ENCODE results near the gene ZMPSTE24. TPM values are rescaled to one million over a fixed set of nuclear protein-coding genes. Genes with fewer than 3 reads are reported as not detected.
"Not testable (repeated sequence)": the region's sequence is repeated elsewhere in the genome, so short reads cannot be mapped to it uniquely, and the experiment has no call there.

The ZMPSTE24 gene
- total RNA-seq = 10 to 100 TPM; 29.5 to 30.5 TPM

- ChIA-PET POLR2A (interaction anchor here (0.8 to 1.8 kb wide), 7 partner anchors 16 to 218 kb away, joined by 3 to 8 read pairs (median 4); partner anchors contain the start of gene CAP1), CTCF (interaction anchor here (0.7 to 5.0 kb wide), 3 partner anchors 57 to 95 kb away, joined by 3 to 21 read pairs (median 3); no protein-coding TSS in a partner anchor)
- Mint-ChIP-seq H3K27me3 (no peaks in the 10 kb centered on the region), H3K4me3 (peak within 1 kb of the TSS; percentile 86), H3K27ac (peak within 1 kb of the TSS; percentile 97), H3K9me3 (no peaks in the 10 kb centered on the region), H3K4me1 (ENCODE audit: low read depth) (peaks cover 54% of the 10 kb centered on the region), H3K36me3 (peaks cover 33% of the 10 kb centered on the region)
- DNase-seq = peak; percentile 98
- intact Hi-C loops (cut with micrococcal nuclease) = loop anchor here (1.0 to 5.0 kb wide), 6 partner anchors 17 to 216 kb away; partner anchors contain the start of genes CAP1, COL9A2 and ZFP69B
Measured at GRCh38 chr1:40257688-40258444, at the start of gene ZMPSTE24. ZMPSTE24 (plus strand) TSS chr1:40258236; CDS start chr1:40258272, 36 bp downstream.

GRCh38 chr1:40210511-40211204 lies 47.4 kb upstream of the ZMPSTE24 start:
- ChIA-PET CTCF (interaction anchor here (1.0 to 1.1 kb wide), 2 partner anchors 104 to 128 kb away, joined by 3 to 4 read pairs; no protein-coding TSS in a partner anchor), POLR2A (no interaction called here)
- peaks cover 11% of the 10 kb centered on the region for H3K4me1 Mint-ChIP-seq (ENCODE audit: low read depth)
- H3K9me3 Mint-ChIP-seq = no peaks in the 10 kb centered on the region
- no peak overlapping the region for H3K27ac Mint-ChIP-seq
- H3K4me3 Mint-ChIP-seq = no peak overlapping the region
- H3K36me3 Mint-ChIP-seq = peaks cover 35% of the 10 kb centered on the region
- no peak for DNase-seq
- intact Hi-C loops (cut with micrococcal nuclease) = no loop called here
- no peaks in the 10 kb centered on the region for H3K27me3 Mint-ChIP-seq

GRCh38 chr1:40218333-40218732 lies 39.7 kb upstream of the ZMPSTE24 start:
- DNase-seq = no peak
- Mint-ChIP-seq H3K4me3 (no peak overlapping the region), H3K27ac (no peak overlapping the region), H3K4me1 (ENCODE audit: low read depth) (peaks cover 31% of the 10 kb centered on the region), H3K36me3 (peaks cover 19% of the 10 kb centered on the region), H3K27me3 (no peaks in the 10 kb centered on the region), H3K9me3 (no peaks in the 10 kb centered on the region)
- CTCF ChIA-PET = interaction anchor here (1.1 to 1.3 kb wide), 2 partner anchors 65 to 121 kb away, joined by 5 read pairs; no protein-coding TSS in a partner anchor
- intact Hi-C loops (cut with micrococcal nuclease) = no loop called here
- POLR2A ChIA-PET = no interaction called here

- H3K4me3 Mint-ChIP-seq, CTCF ChIA-PET, H3K27ac Mint-ChIP-seq, H3K9me3 Mint-ChIP-seq, DNase-seq, H3K27me3 Mint-ChIP-seq: not testable (repeated sequence)
- Mint-ChIP-seq H3K36me3 (peaks cover 19% of the 10 kb centered on the region), H3K4me1 (ENCODE audit: low read depth) (peaks cover 30% of the 10 kb centered on the region)
- POLR2A ChIA-PET = interaction anchor here (0.6 kb wide), 1 partner anchor 48 kb away, joined by 3 read pairs; no protein-coding TSS in a partner anchor
- intact Hi-C loops (cut with micrococcal nuclease) = loop anchor here (5.0 kb wide), 2 partner anchors 34 to 59 kb away; partner anchors contain the start of gene RLF
Measured at GRCh38 chr1:40221471-40221905, 36.5 kb upstream of the ZMPSTE24 start.

GRCh38 chr1:40221977-40222772 lies 35.9 kb upstream of the ZMPSTE24 start:
- H3K27ac Mint-ChIP-seq = no peak overlapping the region
- ChIA-PET POLR2A (no interaction called here), CTCF (no interaction called here)
- no peaks in the 10 kb centered on the region for H3K27me3 Mint-ChIP-seq
- no peak overlapping the region for H3K4me3 Mint-ChIP-seq
- H3K36me3 Mint-ChIP-seq = peaks cover 15% of the 10 kb centered on the region
- no peak for DNase-seq
- H3K9me3 Mint-ChIP-seq = no peaks in the 10 kb centered on the region
- intact Hi-C loops (cut with micrococcal nuclease) = loop anchor here (5.0 kb wide), 2 partner anchors 35 to 60 kb away; partner anchors contain the start of gene RLF
- H3K4me1 Mint-ChIP-seq (ENCODE audit: low read depth) = peaks cover 28% of the 10 kb centered on the region

GRCh38 chr1:40224040-40224439 lies 34.0 kb upstream of the ZMPSTE24 start:
- Mint-ChIP-seq H3K4me1 (ENCODE audit: low read depth) (peaks cover 25% of the 10 kb centered on the region), H3K4me3 (no peak overlapping the region), H3K36me3 (peaks cover 19% of the 10 kb centered on the region), H3K9me3 (no peaks in the 10 kb centered on the region), H3K27ac (no peak overlapping the region), H3K27me3 (no peaks in the 10 kb centered on the region)
- peak; percentile 41 for DNase-seq
- ChIA-PET CTCF (interaction anchor here (0.8 to 1.7 kb wide), 5 partner anchors 18 to 94 kb away, joined by 3 to 8 read pairs (median 3); no protein-coding TSS in a partner anchor), POLR2A (interaction anchor here (0.6 to 1.8 kb wide), 5 partner anchors 8 to 61 kb away, joined by 4 to 16 read pairs (median 4); no protein-coding TSS in a partner anchor)
- intact Hi-C loops (cut with micrococcal nuclease) = loop anchor here (2.0 to 5.0 kb wide), 3 partner anchors 37 to 62 kb away; partner anchors contain the start of gene RLF

GRCh38 chr1:40226192-40226591 lies 31.8 kb upstream of the ZMPSTE24 start:
- ChIA-PET CTCF (no interaction called here), POLR2A (interaction anchor here (0.6 kb wide), 1 partner anchor 36 kb away, joined by 4 read pairs; no protein-coding TSS in a partner anchor)
- Mint-ChIP-seq H3K4me3 (no peak overlapping the region), H3K9me3 (no peaks in the 10 kb centered on the region), H3K4me1 (ENCODE audit: low read depth) (peaks cover 24% of the 10 kb centered on the region), H3K36me3 (peaks cover 22% of the 10 kb centered on the region), H3K27me3 (no peaks in the 10 kb centered on the region), H3K27ac (no peak overlapping the region)
- no peak for DNase-seq
- intact Hi-C loops (cut with micrococcal nuclease) = no loop called here

- peaks cover 61% of the 10 kb centered on the region for H3K36me3 Mint-ChIP-seq
- intact Hi-C loops (cut with micrococcal nuclease) = no loop called here
- ChIA-PET CTCF (interaction anchor here (0.6 to 1.9 kb wide), 5 partner anchors 9 to 173 kb away, joined by 3 to 7 read pairs (median 3); no protein-coding TSS in a partner anchor), POLR2A (interaction anchor here (1.0 kb wide), 2 partner anchors 9 kb away, joined by 4 to 5 read pairs; no protein-coding TSS in a partner anchor)
- H3K27ac Mint-ChIP-seq = no peak overlapping the region
- no peak overlapping the region for H3K4me3 Mint-ChIP-seq
- H3K9me3 Mint-ChIP-seq = no peaks in the 10 kb centered on the region
- DNase-seq = peak; percentile 81
- peaks cover 32% of the 10 kb centered on the region for H3K4me1 Mint-ChIP-seq (ENCODE audit: low read depth)
- no peaks in the 10 kb centered on the region for H3K27me3 Mint-ChIP-seq
Measured at GRCh38 chr1:40232444-40232843, 25.6 kb upstream of the ZMPSTE24 start.

- CTCF ChIA-PET = interaction anchor here (1.2 kb wide), 3 partner anchors 17 to 87 kb away, joined by 3 to 5 read pairs (median 3); no protein-coding TSS in a partner anchor
- H3K9me3 Mint-ChIP-seq = no peaks in the 10 kb centered on the region
- peaks cover 58% of the 10 kb centered on the region for H3K4me1 Mint-ChIP-seq (ENCODE audit: low read depth)
- POLR2A ChIA-PET = no interaction called here
- H3K27ac Mint-ChIP-seq = no peak overlapping the region
- H3K36me3 Mint-ChIP-seq = peaks cover 36% of the 10 kb centered on the region
- no peaks in the 10 kb centered on the region for H3K27me3 Mint-ChIP-seq
- intact Hi-C loops (cut with micrococcal nuclease) = loop anchor here (2.0 kb wide), 2 partner anchors 53 to 77 kb away; no protein-coding TSS in a partner anchor
- no peak overlapping the region for H3K4me3 Mint-ChIP-seq
- no peak for DNase-seq
Measured at GRCh38 chr1:40239626-40240025, 18.4 kb upstream of the ZMPSTE24 start.

- peaks cover 65% of the 10 kb centered on the region for H3K4me1 Mint-ChIP-seq (ENCODE audit: low read depth)
- DNase-seq = no peak
- H3K36me3 Mint-ChIP-seq = peaks cover 32% of the 10 kb centered on the region
- no peaks in the 10 kb centered on the region for H3K27me3 Mint-ChIP-seq
- ChIA-PET CTCF (interaction anchor here (1.2 to 1.8 kb wide), 5 partner anchors 8 to 164 kb away, joined by 3 to 7 read pairs (median 5); no protein-coding TSS in a partner anchor), POLR2A (no interaction called here)
- no peak overlapping the region for H3K4me3 Mint-ChIP-seq
- H3K9me3 Mint-ChIP-seq = no peaks in the 10 kb centered on the region
- no peak overlapping the region for H3K27ac Mint-ChIP-seq
- intact Hi-C loops (cut with micrococcal nuclease) = loop anchor here (2.0 kb wide), 2 partner anchors 54 to 78 kb away; no protein-coding TSS in a partner anchor
Measured at GRCh38 chr1:40240390-40240789, 17.6 kb upstream of the ZMPSTE24 start.

GRCh38 chr1:40241362-40241761 lies 16.7 kb upstream of the ZMPSTE24 start:
- intact Hi-C loops (cut with micrococcal nuclease) = loop anchor here (1.0 to 2.0 kb wide), 5 partner anchors 16 to 79 kb away; no protein-coding TSS in a partner anchor
- DNase-seq = no peak
- peak overlapping the region; percentile 14 for H3K4me3 Mint-ChIP-seq

More at GRCh38 chr1:40241362-40241761, 16.7 kb upstream of the ZMPSTE24 start:
- Mint-ChIP-seq H3K27ac (peak overlapping the region; percentile 84), H3K4me1 (ENCODE audit: low read depth) (peaks cover 66% of the 10 kb centered on the region), H3K36me3 (peaks cover 23% of the 10 kb centered on the region), H3K9me3 (no peaks in the 10 kb centered on the region), H3K27me3 (no peaks in the 10 kb centered on the region)
- CTCF ChIA-PET = interaction anchor here (0.6 to 2.6 kb wide), 15 partner anchors 9 to 188 kb away, joined by 3 to 8 read pairs (median 3); no protein-coding TSS in a partner anchor
- POLR2A ChIA-PET = interaction anchor here (0.6 to 2.2 kb wide), 13 partner anchors 9 to 571 kb away, joined by 3 to 16 read pairs (median 5); partner anchors contain the start of genes ZFP69B and ZMPSTE24

Measured in activated CD4-positive, alpha-beta memory T cell treated with anti-CD3 and anti-CD28 coated beads for 36 hours (primary cell).